GM12874 (cell line): ENCODE data around the gene CCDC85A.

Experiments
- CTCF ChIP-seq: IDR thresholded peaks from 2 replicates; pipeline ENCODE4 v1.5.1; 2011; ENCODE audit warnings: low read depth, mild to moderate bottlenecking, control low read depth, low read length, moderate library complexity; ENCODE audit not compliant: insufficient read depth

CCDC85A gene

GRCh38 chr2:56372071-56372656, 188.4 kb downstream of the CCDC85A start:
- TF ChIP-seq CTCF = no peak

- TF ChIP-seq CTCF = no peak
These were observed 191.5 kb downstream of the CCDC85A start for GRCh38 chr2:56375251-56375650.

DNA sequence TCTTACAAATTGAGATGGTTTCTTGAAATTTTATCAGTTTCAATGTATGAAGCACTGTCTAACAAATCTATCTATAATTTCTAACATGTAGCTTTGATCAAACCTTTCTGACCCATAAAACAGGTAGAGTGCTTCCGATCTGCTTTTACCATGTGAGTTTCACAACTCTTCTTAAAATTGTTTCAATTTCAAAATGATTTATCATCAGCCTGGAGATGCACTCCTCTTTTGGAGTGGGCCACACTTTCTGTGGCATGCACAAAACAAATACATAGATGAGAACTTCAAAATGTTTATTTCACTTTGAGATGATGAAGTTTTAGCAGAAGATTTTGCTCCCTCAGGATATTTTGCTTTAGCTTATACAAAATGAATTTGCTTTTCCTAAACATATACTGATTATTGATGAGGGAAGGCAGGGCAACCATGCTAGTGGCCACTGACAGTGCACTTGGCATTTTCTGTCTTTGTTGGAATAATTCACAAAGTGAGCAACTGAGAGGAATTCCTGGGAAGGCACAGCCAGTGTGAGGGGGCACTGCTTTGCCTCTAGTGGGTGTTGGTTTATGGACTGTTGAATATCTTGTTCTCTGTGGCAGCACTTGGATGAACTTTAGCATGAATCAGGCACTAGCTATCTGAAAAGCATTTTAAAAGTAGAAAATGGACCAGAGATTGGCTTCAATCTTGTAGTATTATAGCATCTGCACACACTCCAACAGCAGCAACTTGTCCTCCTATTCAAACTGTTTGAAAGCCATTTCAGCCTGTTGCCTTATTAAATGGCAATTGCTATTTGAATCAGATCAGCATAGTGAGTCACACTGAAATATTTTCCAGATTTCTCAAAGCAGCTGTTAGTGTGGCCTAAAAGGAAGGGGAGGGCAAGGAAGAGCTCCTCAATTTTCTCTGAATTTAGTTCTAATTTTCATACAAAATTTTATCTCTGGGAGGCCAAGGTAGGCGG, 193.2 kb downstream of the CCDC85A start:
- no peak for TF ChIP-seq CTCF

GRCh38 chr2:56379066-56379465, 195.3 kb downstream of the CCDC85A start:
- no peak for TF ChIP-seq CTCF

DNA sequence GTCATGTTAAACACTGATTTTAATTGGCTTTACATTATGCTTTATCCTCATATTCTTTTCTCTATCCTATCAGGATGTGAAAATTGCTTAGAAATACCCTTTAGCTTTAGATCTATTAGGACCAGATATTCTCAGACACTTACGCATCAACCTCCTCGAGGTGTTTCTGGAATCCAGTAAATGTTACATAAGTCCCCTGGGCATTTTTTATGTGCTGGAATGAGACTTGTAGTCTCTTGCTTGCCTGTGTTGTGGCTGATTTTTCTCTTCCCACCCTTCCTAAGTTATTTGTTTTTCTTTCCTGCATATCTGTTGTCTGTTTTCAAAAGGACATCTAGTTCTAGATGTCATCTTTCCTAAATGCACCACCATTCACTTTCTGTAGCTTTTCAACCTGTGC, 197.1 kb downstream of the CCDC85A start:
- TF ChIP-seq CTCF = no peak

- no peak for TF ChIP-seq CTCF
These were observed 198.7 kb downstream of the CCDC85A start for GRCh38 chr2:56382466-56382865.

DNA sequence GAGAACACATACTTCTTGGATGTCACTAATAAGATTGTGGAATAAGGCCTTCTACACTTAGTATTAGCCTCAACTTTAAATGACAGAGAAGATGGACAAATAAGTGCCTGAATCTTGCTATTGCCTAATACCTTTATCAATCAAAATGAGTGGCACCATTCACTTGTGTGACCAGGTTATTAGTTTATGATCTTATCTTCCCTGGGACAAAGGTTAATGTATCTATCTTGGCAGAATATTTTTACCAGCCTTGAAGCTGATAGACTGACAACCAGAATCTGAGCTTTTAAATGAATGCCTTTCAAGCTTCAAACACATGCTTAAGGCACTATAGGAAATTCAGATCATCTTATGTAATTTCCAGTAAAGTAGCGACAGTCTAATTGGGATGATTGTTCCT, 202.9 kb downstream of the CCDC85A start:
- no peak for TF ChIP-seq CTCF
